Measurements from ENCODE around the gene TMEM30A. TPM values are rescaled to one million over a fixed set of nuclear protein-coding genes. Genes with fewer than 3 reads are reported as not detected.

The TMEM30A gene
- total and polyA plus RNA-seq, 2 donors (not counting 3 experiments of a cell fraction or from before 2014, with no cell fraction given), result 42.2 to 197 TPM

DNA sequence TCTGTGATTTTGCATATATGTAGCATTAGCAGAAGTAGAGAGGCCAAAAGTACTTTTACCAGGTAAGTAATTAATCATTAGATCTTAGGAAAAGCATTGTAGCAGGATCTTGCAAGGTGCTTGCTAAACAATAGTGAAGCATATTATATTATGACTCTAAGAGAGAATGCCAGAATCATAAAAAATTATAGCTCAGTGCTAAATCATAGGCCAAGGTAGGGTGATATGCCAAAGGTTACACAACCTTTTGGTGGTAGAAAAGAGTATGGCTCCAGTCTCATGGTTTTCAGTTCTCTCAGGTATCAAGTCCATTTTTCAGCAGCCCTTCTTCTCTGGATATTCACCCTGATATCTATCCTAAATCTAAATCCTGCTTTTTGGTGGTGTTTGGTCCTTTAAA, 16.9 kb upstream of the TMEM30A start:
- Histone ChIP-seq H3K27me3 (ENCODE audit: control insufficient read depth in 2 of 2, insufficient read depth in 2 of 2, low read length in 2 of 2) (no peaks in the 10 kb centered on the region), H2AFZ (ENCODE audit: low read depth, low read length) (no peak overlapping the region), H3K4me3 (replicated peaks in 1 of 3; ENCODE audit: insufficient read depth in 1 of 3, low read depth in 1 of 3, low read length in 3 of 3) (no peak overlapping the region), H3K79me2 (ENCODE audit: control insufficient read depth, insufficient read depth, low read length) (no peaks in the 10 kb centered on the region), H3K9me3 (replicated peaks; ENCODE audit: control insufficient read depth, insufficient read depth, low read length) (no peaks in the 10 kb centered on the region), H3K4me2 (ENCODE audit: insufficient read depth, low read length) (no peak overlapping the region), H4K20me1 (replicated peaks; ENCODE audit: control insufficient read depth, extremely low read depth, insufficient read depth, low read length) (no peaks in the 10 kb centered on the region), H3K27ac (ENCODE audit: insufficient read depth, low read depth, low read length) (no peak overlapping the region), H3K4me1 (ENCODE audit: control insufficient read depth, extremely low read depth, insufficient read depth, low read length) (peaks cover 3% of the 10 kb centered on the region), H3K36me3 (ENCODE audit: control insufficient read depth in 2 of 2, extremely low read depth in 1 of 2, insufficient read depth in 2 of 2, low read length in 2 of 2) (no peaks in the 10 kb centered on the region), H3K9me1 (replicated peaks; ENCODE audit: control insufficient read depth, extremely low read depth, insufficient read depth, low read length) (no peaks in the 10 kb centered on the region), H3K9ac (replicated peaks; ENCODE audit: extremely low read depth, insufficient read depth, low read length) (no peak overlapping the region)
- FAIRE-seq (no peak), DNase-seq (ENCODE audit: low read depth, low spot score) (no peak)
- intact Hi-C loops (cut with micrococcal nuclease) (no loop called here), dilution Hi-C loops (cut with MboI; ENCODE audit: extremely low pct_ligation_motif_present, low sequenced_read_pairs) (loop anchor here (25.0 kb wide), 1 partner anchor 236 kb away; no protein-coding TSS in a partner anchor)
- CTCF ChIA-PET, result interaction anchor here (1.0 to 3.2 kb wide), 3 partner anchors 34 to 226 kb away, joined by 4 to 12 read pairs (median 11); no protein-coding TSS in a partner anchor
- TF ChIP-seq, protein P1, sequence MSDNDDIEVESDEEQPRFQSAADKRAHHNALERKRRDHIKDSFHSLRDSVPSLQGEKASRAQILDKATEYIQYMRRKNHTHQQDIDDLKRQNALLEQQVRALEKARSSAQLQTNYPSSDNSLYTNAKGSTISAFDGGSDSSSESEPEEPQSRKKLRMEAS (IDR thresholded peaks at IDR 0.05; ENCODE audit: insufficient read depth, insufficient read length), result no peak
- no peak for TF ChIP-seq JUN (IDR thresholded peaks at IDR 0.05; ENCODE audit: borderline replicate concordance, insufficient read depth, insufficient read length, low read depth)
- no peak for TF ChIP-seq MYC (IDR thresholded peaks at IDR 0.05; ENCODE audit: low read depth, low read length)
- no peak for TF ChIP-seq POLR2A (IDR thresholded peaks at IDR 0.05; ENCODE audit: low read depth, low read length)
- TF ChIP-seq GATA2 (IDR thresholded peaks at IDR 0.05; ENCODE audit: insufficient read depth, insufficient read length, low read depth, low read length), result no peak
- TF ChIP-seq, protein P2, sequence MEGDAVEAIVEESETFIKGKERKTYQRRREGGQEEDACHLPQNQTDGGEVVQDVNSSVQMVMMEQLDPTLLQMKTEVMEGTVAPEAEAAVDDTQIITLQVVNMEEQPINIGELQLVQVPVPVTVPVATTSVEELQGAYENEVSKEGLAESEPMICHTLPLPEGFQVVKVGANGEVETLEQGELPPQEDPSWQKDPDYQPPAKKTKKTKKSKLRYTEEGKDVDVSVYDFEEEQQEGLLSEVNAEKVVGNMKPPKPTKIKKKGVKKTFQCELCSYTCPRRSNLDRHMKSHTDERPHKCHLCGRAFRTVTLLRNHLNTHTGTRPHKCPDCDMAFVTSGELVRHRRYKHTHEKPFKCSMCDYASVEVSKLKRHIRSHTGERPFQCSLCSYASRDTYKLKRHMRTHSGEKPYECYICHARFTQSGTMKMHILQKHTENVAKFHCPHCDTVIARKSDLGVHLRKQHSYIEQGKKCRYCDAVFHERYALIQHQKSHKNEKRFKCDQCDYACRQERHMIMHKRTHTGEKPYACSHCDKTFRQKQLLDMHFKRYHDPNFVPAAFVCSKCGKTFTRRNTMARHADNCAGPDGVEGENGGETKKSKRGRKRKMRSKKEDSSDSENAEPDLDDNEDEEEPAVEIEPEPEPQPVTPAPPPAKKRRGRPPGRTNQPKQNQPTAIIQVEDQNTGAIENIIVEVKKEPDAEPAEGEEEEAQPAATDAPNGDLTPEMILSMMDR (IDR thresholded peaks at IDR 0.05; ENCODE audit: extremely low read depth in 1 of 2, insufficient read depth in 1 of 2, low read depth in 1 of 2, low read length in 2 of 2), result no peak
- no peak for TF ChIP-seq FOS (IDR thresholded peaks at IDR 0.05; ENCODE audit: borderline replicate concordance, insufficient read depth, low read length)
- TF ChIP-seq POLR2AphosphoS5 (IDR thresholded peaks at IDR 0.05; ENCODE audit: insufficient read depth, low read depth, low read length), result no peak
- TF ChIP-seq EZH2 (IDR thresholded peaks at IDR 0.05; ENCODE audit: borderline replicate concordance, low read depth, low read length, severe bottlenecking), result no peak
- POLR2A ChIA-PET, result interaction anchor here (0.5 kb wide), 1 partner anchor 51 kb away, joined by 3 read pairs; no protein-coding TSS in a partner anchor
- no TSS peak for BruUV-seq (replicated peaks)

Measured in endothelial cell of umbilical vein (primary cell).